NT2/D1 (cell line): ENCODE results near the gene PTPRG.

Experiments
- SUZ12 ChIP-seq: IDR thresholded peaks from 2 replicates; pipeline ENCODE4 v1.6.1; 2011; ENCODE audit not compliant: insufficient read length, insufficient read depth; ENCODE audit errors: extremely low read depth
- YY1 ChIP-seq: IDR thresholded peaks from 2 replicates; pipeline ENCODE4 v1.6.1; 2011; ENCODE audit not compliant: insufficient read length, insufficient read depth

GRCh38 chr3:62144482-62144881, 583.1 kb downstream of the PTPRG start:
- TF ChIP-seq YY1: no peak
- no peak for TF ChIP-seq SUZ12
